DND-41 (cell line): ENCODE results near the gene METTL13.

Source experiments
- ATAC-seq: fragments of 200-7000 bp; cut with Tn5 transposase; 3 replicates; pipeline ENCODE4 v1.9.1; 2021; ENCODE audit warnings: low read depth; ENCODE audit not compliant: insufficient read depth
- DNase-seq: peaks from one replicate; pipeline ENCODE4 v3.0.0-alpha.2; 2020
- H2AFZ ChIP-seq: 2 replicates; pipeline ENCODE4 v1.6.0; 2012; ENCODE audit warnings: low read depth, low read length
- H3K27ac ChIP-seq: 2 replicates; pipeline ENCODE4 v1.5.1; 2012; ENCODE audit warnings: low read length, inconsistent platforms
- H3K27me3 ChIP-seq: fragments of 200-600 bp; sonication (generic); 2 replicates; pipeline ENCODE4 v1.6.0; 2012; ENCODE audit warnings: low read length, mild to moderate bottlenecking, inconsistent platforms; ENCODE audit not compliant: insufficient read depth, poor library complexity
- H3K36me3 ChIP-seq: 2 replicates; pipeline ENCODE4 v1.5.1; 2012; ENCODE audit warnings: low read length, inconsistent platforms; ENCODE audit not compliant: insufficient read depth
- H3K4me1 ChIP-seq: 2 replicates; pipeline ENCODE4 v1.5.1; 2012; ENCODE audit warnings: mild to moderate bottlenecking, low read length; ENCODE audit not compliant: insufficient read depth
- H3K4me2 ChIP-seq: 2 replicates; pipeline ENCODE4 v1.6.0; 2012; ENCODE audit warnings: mild to moderate bottlenecking, moderate library complexity, low read length, inconsistent platforms; ENCODE audit not compliant: insufficient read depth
- H3K4me3 ChIP-seq, 2 experiments: fragments of 200-600 bp in 1 of 2; shearing (Covaris generic) in 1 of 2; 2 replicates each; pipeline ENCODE4 v1.5.1; 2012 to 2016; ENCODE audit warnings: inconsistent platforms in 2 of 2, low read length in 2 of 2, mild to moderate bottlenecking in 2 of 2, low read depth in 1 of 2, moderate library complexity in 1 of 2
- H3K79me2 ChIP-seq: 2 replicates; pipeline ENCODE4 v1.6.0; 2012; ENCODE audit warnings: low read length, inconsistent platforms; ENCODE audit not compliant: insufficient read depth
- H3K9ac ChIP-seq: 2 replicates; pipeline ENCODE4 v1.6.0; 2012; ENCODE audit warnings: low read depth, mild to moderate bottlenecking, inconsistent platforms, low read length, moderate library complexity
- H3K9me3 ChIP-seq: 2 replicates; pipeline ENCODE4 v1.5.1; 2012; ENCODE audit warnings: low read length, moderate library complexity, mild to moderate bottlenecking, inconsistent platforms; ENCODE audit not compliant: insufficient read depth, severe bottlenecking
- H4K20me1 ChIP-seq: 2 replicates; pipeline ENCODE4 v1.6.0; 2012; ENCODE audit warnings: low read length; ENCODE audit not compliant: insufficient read depth
- EZH2 ChIP-seq: IDR thresholded peaks from 3 replicates; pipeline ENCODE4 v1.6.1; 2012; ENCODE audit warnings: borderline replicate concordance, low read depth, mild to moderate bottlenecking, moderate library complexity, low read length, inconsistent platforms; ENCODE audit not compliant: severe bottlenecking
- TF ChIP-seq, protein P1 (sequence below): IDR thresholded peaks from 2 replicates; pipeline ENCODE4 v1.5.1; 2012; ENCODE audit warnings: borderline replicate concordance, low read length, moderate library complexity, mild to moderate bottlenecking; ENCODE audit not compliant: poor library complexity, severe bottlenecking; ENCODE audit errors: extremely low read depth

Gene METTL13

DNA sequence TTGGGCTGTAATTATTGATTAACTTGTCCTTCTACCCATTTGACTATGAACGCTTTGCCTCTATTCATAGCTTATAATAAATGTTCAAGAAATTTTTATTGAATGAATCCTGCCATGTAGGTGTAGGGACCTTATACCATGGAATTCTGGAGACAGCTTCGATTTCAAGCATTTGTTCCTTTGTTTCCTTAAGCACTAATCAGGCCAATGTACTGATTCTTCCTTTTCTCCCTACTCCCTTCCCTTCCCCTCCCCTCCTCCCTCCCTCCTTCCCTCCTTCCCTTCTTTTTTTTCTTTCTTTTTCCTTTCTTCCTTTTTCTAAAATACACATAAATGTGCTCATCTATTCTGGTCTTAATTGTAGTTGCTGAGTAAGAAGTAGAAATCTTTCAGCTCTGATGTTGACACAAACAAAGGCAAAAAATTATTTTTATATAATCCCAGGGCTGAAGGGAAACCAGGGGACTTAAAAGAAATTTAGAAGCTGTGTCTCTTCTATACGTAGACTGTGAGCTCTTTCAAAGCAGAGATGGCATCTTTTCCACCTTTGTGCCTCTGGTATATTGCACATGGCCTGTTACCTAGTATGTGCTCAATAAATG, 34.9 kb downstream of the METTL13 start:
- DNase-seq (no peak), ATAC-seq (no peak)
- Histone ChIP-seq H3K27ac (no peak overlapping the region), H3K36me3 (no peaks in the 10 kb centered on the region), H4K20me1 (no peaks in the 10 kb centered on the region), H3K4me1 (no peaks in the 10 kb centered on the region), H3K4me2 (no peak overlapping the region), H2AFZ (no peak overlapping the region), H3K4me3 (no peak overlapping the region), H3K9ac (no peak overlapping the region), H3K27me3 (no peaks in the 10 kb centered on the region), H3K9me3 (no peaks in the 10 kb centered on the region), H3K79me2 (no peaks in the 10 kb centered on the region)
- TF ChIP-seq, protein P1, sequence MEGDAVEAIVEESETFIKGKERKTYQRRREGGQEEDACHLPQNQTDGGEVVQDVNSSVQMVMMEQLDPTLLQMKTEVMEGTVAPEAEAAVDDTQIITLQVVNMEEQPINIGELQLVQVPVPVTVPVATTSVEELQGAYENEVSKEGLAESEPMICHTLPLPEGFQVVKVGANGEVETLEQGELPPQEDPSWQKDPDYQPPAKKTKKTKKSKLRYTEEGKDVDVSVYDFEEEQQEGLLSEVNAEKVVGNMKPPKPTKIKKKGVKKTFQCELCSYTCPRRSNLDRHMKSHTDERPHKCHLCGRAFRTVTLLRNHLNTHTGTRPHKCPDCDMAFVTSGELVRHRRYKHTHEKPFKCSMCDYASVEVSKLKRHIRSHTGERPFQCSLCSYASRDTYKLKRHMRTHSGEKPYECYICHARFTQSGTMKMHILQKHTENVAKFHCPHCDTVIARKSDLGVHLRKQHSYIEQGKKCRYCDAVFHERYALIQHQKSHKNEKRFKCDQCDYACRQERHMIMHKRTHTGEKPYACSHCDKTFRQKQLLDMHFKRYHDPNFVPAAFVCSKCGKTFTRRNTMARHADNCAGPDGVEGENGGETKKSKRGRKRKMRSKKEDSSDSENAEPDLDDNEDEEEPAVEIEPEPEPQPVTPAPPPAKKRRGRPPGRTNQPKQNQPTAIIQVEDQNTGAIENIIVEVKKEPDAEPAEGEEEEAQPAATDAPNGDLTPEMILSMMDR, result no peak
- TF ChIP-seq EZH2, result no peak

DNA sequence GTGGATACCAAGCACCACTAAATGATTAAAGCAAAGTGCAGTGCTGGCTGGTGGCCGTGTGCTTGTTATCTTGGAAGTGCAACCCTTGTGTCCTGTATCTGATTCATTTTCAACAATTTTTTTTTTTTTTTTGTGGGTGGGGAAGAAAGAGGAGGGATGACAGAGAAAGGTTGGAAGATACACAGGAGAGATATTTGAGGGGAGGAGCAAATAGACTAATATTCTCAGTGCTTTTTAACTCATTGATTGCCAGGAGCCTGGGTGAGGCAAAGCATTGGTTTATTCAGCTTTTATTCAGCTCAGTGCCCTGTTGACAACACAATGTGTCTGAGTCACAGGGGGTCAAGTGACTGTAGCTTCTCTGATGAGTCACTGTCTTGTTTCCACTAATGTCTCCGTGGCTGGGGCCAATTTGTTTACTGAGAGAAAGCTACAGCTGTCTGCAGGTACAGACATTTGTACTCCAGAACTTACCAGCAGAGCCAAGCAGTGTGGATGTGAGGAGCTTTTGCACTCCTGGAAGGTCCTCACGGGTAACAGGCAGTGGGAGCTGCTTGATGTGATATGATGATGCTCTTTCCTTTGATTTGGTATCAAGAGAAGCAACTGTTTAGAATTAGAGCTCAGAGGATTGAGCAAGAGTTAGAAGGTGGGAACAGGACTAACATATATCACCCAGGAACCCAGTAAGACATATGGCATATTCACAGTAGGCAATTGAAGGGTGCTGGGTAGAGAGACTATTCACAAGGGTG, 36.2 kb downstream of the METTL13 start:
- Histone ChIP-seq H2AFZ (no peak overlapping the region), H3K27me3 (no peaks in the 10 kb centered on the region), H3K27ac (no peak overlapping the region), H3K9ac (no peak overlapping the region), H3K36me3 (no peaks in the 10 kb centered on the region), H3K79me2 (no peaks in the 10 kb centered on the region), H3K4me3 (no peak overlapping the region), H3K4me2 (no peak overlapping the region), H3K4me1 (no peaks in the 10 kb centered on the region), H4K20me1 (no peaks in the 10 kb centered on the region), H3K9me3 (no peaks in the 10 kb centered on the region)
- TF ChIP-seq, protein P1, result no peak
- TF ChIP-seq EZH2, result no peak
- DNase-seq (no peak), ATAC-seq (0 out of 3 replicates have a peak, but pooled peaks have one; percentile 37)

DNA sequence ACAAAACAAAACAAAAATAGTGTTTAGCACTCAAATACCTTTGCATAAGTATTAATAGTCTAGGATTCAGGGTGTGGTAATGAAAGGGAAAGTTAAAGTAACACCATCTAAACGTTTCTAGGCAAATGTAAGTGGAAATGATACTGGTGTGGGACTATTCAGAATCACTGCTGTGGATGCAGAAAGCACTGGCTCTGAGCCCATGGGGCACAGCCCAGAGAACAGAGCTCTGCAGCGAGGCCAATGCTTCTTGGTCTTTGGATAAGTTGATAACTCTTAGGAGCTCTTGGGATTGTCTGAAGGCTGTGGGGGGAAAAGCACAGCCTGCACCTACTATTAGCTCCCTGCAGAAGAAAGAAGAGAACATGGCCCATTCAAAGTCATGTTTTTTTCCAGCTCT, 38.5 kb downstream of the METTL13 start:
- no peak overlapping the region for H2AFZ ChIP-seq
- no peaks in the 10 kb centered on the region for H4K20me1 ChIP-seq
- H3K4me2 ChIP-seq, result no peak overlapping the region
- no peaks in the 10 kb centered on the region for H3K27me3 ChIP-seq
- no peaks in the 10 kb centered on the region for H3K79me2 ChIP-seq
- H3K36me3 ChIP-seq, result no peaks in the 10 kb centered on the region
- no peak for DNase-seq
- TF ChIP-seq, protein P1, result no peak
- TF ChIP-seq EZH2, result no peak
- H3K9me3 ChIP-seq, result no peaks in the 10 kb centered on the region
- no peak overlapping the region for H3K9ac ChIP-seq
- no peaks in the 10 kb centered on the region for H3K4me1 ChIP-seq
- no peak for ATAC-seq
- no peak overlapping the region for H3K27ac ChIP-seq
- no peak overlapping the region for H3K4me3 ChIP-seq
